Astrocyte of the spinal cord (primary cell): ENCODE results near the gene DENND2D.

ENCODE experiments used
- DNase-seq: peaks from one replicate; pipeline ENCODE4 v3.0.0; 2011; ENCODE audit warnings: low read depth, low spot score
- H3K4me3 ChIP-seq: 2 replicates; pipeline ENCODE4 v1.5.1; 2011; ENCODE audit warnings: low read depth, mild to moderate bottlenecking, low read length, moderate library complexity
- CTCF ChIP-seq: IDR thresholded peaks from 2 replicates; pipeline ENCODE4 v1.5.1; 2012; ENCODE audit warnings: low read depth, mild to moderate bottlenecking, low read length, inconsistent platforms
- in situ Hi-C: cut with HindIII; loops from 2 replicates; pipeline ENCODE4 v1.10.0; 2017; ENCODE audit warnings: low sequenced_read_pairs

The DENND2D gene

DNA sequence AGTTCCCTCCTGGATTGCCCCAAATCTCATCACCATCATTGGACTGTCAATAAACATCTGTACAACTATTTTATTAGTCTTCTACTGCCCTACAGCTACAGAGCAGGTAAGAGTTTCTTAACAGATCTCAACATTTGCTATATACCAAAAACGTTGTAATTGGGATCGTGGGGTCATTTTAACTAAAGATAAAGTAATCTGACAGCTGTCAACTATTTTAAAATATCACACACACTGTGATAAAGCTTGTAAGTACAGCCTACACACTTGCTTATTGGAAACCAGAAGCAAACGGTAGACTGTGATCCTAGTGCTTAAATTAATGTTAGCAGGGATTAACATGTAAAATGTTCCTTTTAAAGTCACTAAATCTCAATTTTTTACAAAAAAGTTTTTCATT is 52.5 kb downstream of the DENND2D start:
- no peak for TF ChIP-seq CTCF
- DNase-seq: no peak
- in situ Hi-C loops: no loop called here
- H3K4me3 ChIP-seq: no peak overlapping the region

- H3K4me3 ChIP-seq: no peak overlapping the region
- no peak for DNase-seq
- in situ Hi-C loops: no loop called here
- TF ChIP-seq CTCF: no peak
These were observed 54.3 kb downstream of the DENND2D start for GRCh38 chr1:111145963-111146768.

- in situ Hi-C loops: no loop called here
- TF ChIP-seq CTCF: no peak
- H3K4me3 ChIP-seq: no peak overlapping the region
- no peak for DNase-seq
These were observed 54.9 kb downstream of the DENND2D start for GRCh38 chr1:111145542-111145941.

DNA sequence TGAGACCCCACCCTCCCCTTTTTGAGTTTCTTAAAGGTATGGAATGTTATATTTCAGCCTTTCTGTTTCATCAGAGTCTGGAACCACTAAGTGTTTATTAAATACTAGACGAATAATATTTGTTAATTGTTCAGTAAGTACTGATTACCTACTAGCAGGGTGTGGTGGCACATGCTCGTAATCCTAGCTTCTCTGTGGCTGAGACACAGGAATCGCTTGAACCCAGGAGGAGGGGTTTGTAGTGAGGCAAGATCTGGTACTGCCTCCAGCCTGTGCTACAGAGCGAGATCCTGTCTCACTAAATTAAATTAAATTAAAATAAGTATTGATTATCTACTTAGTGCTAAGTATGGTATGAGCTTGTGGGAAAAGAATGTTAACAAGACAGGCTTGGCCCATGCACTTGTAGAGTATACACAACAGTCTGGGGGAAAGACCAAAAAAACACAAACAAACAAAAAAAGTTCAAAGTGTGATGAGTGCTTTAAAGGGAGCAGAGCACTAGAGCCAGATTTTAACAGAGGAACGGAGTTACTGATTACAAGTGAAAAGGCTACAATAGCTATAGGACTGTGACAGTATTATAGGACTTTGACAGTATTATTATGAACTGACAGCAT is 58.0 kb downstream of the DENND2D start:
- in situ Hi-C loops: no loop called here
- TF ChIP-seq CTCF: no peak
- DNase-seq: no peak
- no peak overlapping the region for H3K4me3 ChIP-seq

GRCh38 chr1:111141245-111142220 is 58.9 kb downstream of the DENND2D start:
- no peak for TF ChIP-seq CTCF
- DNase-seq: no peak
- in situ Hi-C loops: no loop called here
- peak overlapping the region; percentile 94 for H3K4me3 ChIP-seq

DNA sequence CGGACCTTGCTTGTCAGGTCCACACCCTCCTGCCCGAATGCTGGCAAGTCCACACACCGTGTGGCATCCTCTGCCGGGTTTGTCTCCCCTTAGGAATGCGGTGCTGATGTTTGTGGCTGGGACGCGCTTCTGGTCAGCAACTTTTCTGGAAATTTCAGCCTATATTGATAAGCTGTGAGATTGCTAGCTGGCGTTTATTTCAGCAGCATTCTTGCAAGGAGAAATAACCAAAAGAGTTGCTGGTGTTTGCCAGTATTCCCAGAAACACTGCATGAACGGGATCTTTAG is 59.8 kb downstream of the DENND2D start:
- DNase-seq: no peak
- TF ChIP-seq CTCF: no peak
- in situ Hi-C loops: no loop called here
- H3K4me3 ChIP-seq: peak overlapping the region; percentile 94
